Mammary epithelial cell (primary cell): ENCODE data around the gene POU6F2.

ENCODE experiments used
- CTCF ChIP-seq, 2 donors: IDR thresholded peaks in 1 of 2; conservative IDR thresholded peaks in 1 of 2; 2 replicates each; pipeline ENCODE4 v1.5.1; 2011 to 2012; ENCODE audit warnings: inconsistent platforms in 2 of 2, low read length in 2 of 2, mild to moderate bottlenecking in 2 of 2, control low read depth in 1 of 2, low read depth in 1 of 2; ENCODE audit not compliant: insufficient read depth in 1 of 2; ENCODE audit errors: extremely low read depth in 1 of 2
- EZH2 ChIP-seq: IDR thresholded peaks from 2 replicates; pipeline ENCODE4 v1.6.1; 2012; ENCODE audit warnings: low read length, inconsistent platforms, borderline replicate concordance

DNA sequence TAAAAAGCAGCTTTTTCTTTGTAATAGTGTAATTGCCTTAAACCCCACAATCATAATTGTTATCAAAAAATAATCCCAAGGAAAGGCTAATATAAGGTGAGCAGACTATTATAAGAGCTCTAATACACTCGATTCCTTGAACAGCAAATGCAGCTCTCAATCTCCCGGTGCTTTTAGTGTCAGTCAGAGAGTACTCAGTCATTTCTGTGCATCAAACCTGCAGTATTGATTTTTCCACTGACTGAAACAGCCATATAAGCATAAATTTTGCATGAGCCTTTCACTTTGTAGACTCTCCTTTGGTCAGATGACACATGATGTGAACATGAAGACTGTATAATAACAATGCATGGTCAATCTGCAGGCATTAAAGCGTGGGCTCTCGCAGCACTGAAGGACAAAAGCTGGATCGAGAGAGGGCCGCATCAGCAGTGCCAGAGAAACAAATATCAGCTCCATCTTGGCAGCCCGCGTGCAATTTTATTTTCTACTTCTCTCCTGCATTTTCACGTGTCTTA lies 272.0 kb downstream of the POU6F2 start:
- no peak for TF ChIP-seq CTCF (conservative IDR thresholded peaks at IDR 0.05 in 1 of 2, IDR thresholded peaks at IDR 0.05 in 1 of 2; ENCODE audit: extremely low read depth in 1 of 2, insufficient read depth in 1 of 2, low read depth in 1 of 2, low read length in 2 of 2)
- no peak for TF ChIP-seq EZH2
